SU-DHL-6 (cell line): ENCODE measurements around the gene UTS2R.

Experiments
- H2AFZ ChIP-seq: fragments of 200-600 bp; sonication (generic); 2 replicates; pipeline ENCODE4 v1.6.1; 2014; ENCODE audit warnings: low read depth, mild to moderate bottlenecking, moderate library complexity, mixed read lengths, antibody characterized with exemption, low read length; ENCODE audit not compliant: severe bottlenecking
- H3F3A ChIP-seq: fragments of 200-600 bp; shearing (Covaris generic); 2 replicates; pipeline ENCODE4 v1.6.0; 2016; ENCODE audit warnings: antibody characterized with exemption, mild to moderate bottlenecking; ENCODE audit not compliant: insufficient read depth
- H3K27ac ChIP-seq: fragments of 200-600 bp; sonication (generic); 2 replicates; pipeline ENCODE4 v1.5.1; 2016; ENCODE audit warnings: low read depth, mild to moderate bottlenecking, low read length, moderate library complexity, mixed read lengths
- H3K27me3 ChIP-seq: fragments of 200-600 bp; sonication (generic), shearing (Covaris generic); 2 replicates; pipeline ENCODE4 v1.6.0; 2014; ENCODE audit warnings: mild to moderate bottlenecking, low read length
- H3K36me3 ChIP-seq: fragments of 200-600 bp; sonication (generic); 2 replicates; pipeline ENCODE4 v1.6.1; 2014; ENCODE audit warnings: mild to moderate bottlenecking, low read length, mixed read lengths
- H3K4me2 ChIP-seq: fragments of 300-600, 200-600 bp; shearing (Covaris generic), sonication (generic); 2 replicates; pipeline ENCODE4 v1.6.0; 2014; ENCODE audit warnings: low read length, low read depth, mild to moderate bottlenecking; ENCODE audit not compliant: poor library complexity, severe bottlenecking
- H3K4me3 ChIP-seq: fragments of 200-600 bp; sonication (generic); 2 replicates; pipeline ENCODE4 v1.5.1; 2014; ENCODE audit warnings: antibody characterized with exemption, low read length, mild to moderate bottlenecking, mixed read lengths; ENCODE audit not compliant: insufficient read depth, poor library complexity, severe bottlenecking
- H3K79me2 ChIP-seq: fragments of 200-600 bp; sonication (generic); 2 replicates; pipeline ENCODE4 v1.6.1; 2014; ENCODE audit warnings: mild to moderate bottlenecking, low read length, moderate library complexity; ENCODE audit not compliant: insufficient read depth
- H3K9ac ChIP-seq: fragments of 200-600 bp; sonication (generic); 2 replicates; pipeline ENCODE4 v1.7.0; 2014; ENCODE audit warnings: mild to moderate bottlenecking, low read length
- H3K9me2 ChIP-seq: fragments of 200-600 bp; sonication (generic); replicated peaks from 2 replicates; pipeline ENCODE4 v1.6.1; 2014; ENCODE audit warnings: low read length; ENCODE audit not compliant: insufficient read depth
- H3K9me3 ChIP-seq: fragments of 200-600 bp; sonication (generic); 2 replicates; pipeline ENCODE4 v1.6.1; 2014; ENCODE audit warnings: low read length, mixed read lengths; ENCODE audit not compliant: insufficient read depth
- H4K20me1 ChIP-seq: fragments of 200-600 bp; sonication (generic); 2 replicates; pipeline ENCODE4 v1.6.1; 2014; ENCODE audit warnings: low read depth, mild to moderate bottlenecking, antibody characterized with exemption, low read length, moderate library complexity, mixed read lengths
- EZH2phosphoT487 ChIP-seq: fragments of 200-600 bp; sonication (generic), shearing (Covaris generic); conservative IDR thresholded peaks from 2 replicates; pipeline ENCODE4 v1.6.1; 2018; ENCODE audit warnings: mild to moderate bottlenecking, antibody characterized with exemption, low read length, moderate library complexity, mixed read lengths
- TF ChIP-seq, protein P1 (sequence below): fragments of 200-600 bp; sonication (generic); IDR thresholded peaks from one replicate; pipeline ENCODE4 v1.5.1; 2017; ENCODE audit warnings: antibody characterized with exemption, mild to moderate bottlenecking, low read length, moderate library complexity; ENCODE audit not compliant: insufficient read depth, poor library complexity, severe bottlenecking

UTS2R gene

GRCh38 chr17:82415336-82415735 lies 43.8 kb downstream of the UTS2R start:
- Histone ChIP-seq H2AFZ (no peak overlapping the region), H3K9ac (no peak overlapping the region), H3K79me2 (no peaks in the 10 kb centered on the region), H3K27ac (no peak overlapping the region), H3K9me3 (no peaks in the 10 kb centered on the region), H3K9me2 (no peaks in the 10 kb centered on the region), H3K4me2 (no peak overlapping the region), H3F3A (no peaks in the 10 kb centered on the region), H3K4me3 (no peak overlapping the region), H3K36me3 (no peaks in the 10 kb centered on the region), H4K20me1 (no peaks in the 10 kb centered on the region; the same call in 1 of the 2 replicates), H3K27me3 (no peaks in the 10 kb centered on the region)
- no peak for TF ChIP-seq EZH2phosphoT487
- TF ChIP-seq, protein P1, sequence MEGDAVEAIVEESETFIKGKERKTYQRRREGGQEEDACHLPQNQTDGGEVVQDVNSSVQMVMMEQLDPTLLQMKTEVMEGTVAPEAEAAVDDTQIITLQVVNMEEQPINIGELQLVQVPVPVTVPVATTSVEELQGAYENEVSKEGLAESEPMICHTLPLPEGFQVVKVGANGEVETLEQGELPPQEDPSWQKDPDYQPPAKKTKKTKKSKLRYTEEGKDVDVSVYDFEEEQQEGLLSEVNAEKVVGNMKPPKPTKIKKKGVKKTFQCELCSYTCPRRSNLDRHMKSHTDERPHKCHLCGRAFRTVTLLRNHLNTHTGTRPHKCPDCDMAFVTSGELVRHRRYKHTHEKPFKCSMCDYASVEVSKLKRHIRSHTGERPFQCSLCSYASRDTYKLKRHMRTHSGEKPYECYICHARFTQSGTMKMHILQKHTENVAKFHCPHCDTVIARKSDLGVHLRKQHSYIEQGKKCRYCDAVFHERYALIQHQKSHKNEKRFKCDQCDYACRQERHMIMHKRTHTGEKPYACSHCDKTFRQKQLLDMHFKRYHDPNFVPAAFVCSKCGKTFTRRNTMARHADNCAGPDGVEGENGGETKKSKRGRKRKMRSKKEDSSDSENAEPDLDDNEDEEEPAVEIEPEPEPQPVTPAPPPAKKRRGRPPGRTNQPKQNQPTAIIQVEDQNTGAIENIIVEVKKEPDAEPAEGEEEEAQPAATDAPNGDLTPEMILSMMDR: no peak

DNA sequence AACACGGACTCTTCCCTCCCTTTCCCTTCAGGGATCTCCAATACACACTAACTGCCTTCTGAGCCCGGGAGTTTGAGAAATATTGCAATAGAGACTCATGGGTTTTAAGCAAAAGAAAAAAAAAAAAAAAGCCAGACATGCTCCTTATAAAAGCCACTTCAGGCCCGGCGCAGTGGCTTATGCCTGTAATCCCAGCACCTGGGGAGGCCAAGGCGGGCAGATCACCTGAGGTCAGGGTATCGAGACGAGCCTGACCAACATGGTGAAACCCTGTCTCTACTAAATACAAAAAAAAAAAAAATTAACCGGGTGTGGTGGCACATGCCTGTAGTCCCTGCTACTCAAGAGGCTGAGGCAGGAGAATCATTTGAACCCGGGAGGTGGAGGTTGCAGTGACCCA lies 44.2 kb downstream of the UTS2R start:
- no peaks in the 10 kb centered on the region for H3F3A ChIP-seq
- no peak overlapping the region for H3K9ac ChIP-seq
- H3K4me3 ChIP-seq: no peak overlapping the region
- H3K27me3 ChIP-seq: no peaks in the 10 kb centered on the region
- H3K27ac ChIP-seq: no peak overlapping the region
- no peaks in the 10 kb centered on the region for H3K9me3 ChIP-seq
- H3K4me2 ChIP-seq: no peak overlapping the region
- no peaks in the 10 kb centered on the region for H3K36me3 ChIP-seq
- no peak for TF ChIP-seq EZH2phosphoT487
- TF ChIP-seq, protein P1: no peak
- H2AFZ ChIP-seq: no peak overlapping the region
- H3K9me2 ChIP-seq: no peaks in the 10 kb centered on the region
- H4K20me1 ChIP-seq: no peaks in the 10 kb centered on the region; the same call in 1 of the 2 replicates
- no peaks in the 10 kb centered on the region for H3K79me2 ChIP-seq

DNA sequence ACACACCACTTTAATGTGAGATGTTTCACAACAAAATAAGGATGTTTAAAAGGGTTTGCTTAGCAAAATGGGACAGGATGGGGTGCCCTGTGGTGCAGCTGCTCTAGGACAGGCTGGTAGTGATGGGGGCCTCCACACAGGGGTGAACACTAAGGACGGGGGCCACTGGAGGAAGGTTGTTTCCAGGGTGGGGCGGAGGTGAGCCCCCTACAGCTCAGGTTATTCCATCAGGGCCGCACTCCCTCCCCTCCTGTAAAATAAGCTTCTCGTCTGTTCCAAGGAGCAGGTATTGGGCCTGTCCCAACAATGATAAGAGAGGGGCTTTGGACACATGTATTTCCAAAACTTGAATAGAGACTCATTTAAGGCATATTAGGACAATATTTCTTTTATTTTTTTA lies 44.7 kb downstream of the UTS2R start:
- Histone ChIP-seq H3K4me2 (no peak overlapping the region), H3F3A (no peaks in the 10 kb centered on the region), H3K4me3 (no peak overlapping the region), H3K79me2 (no peaks in the 10 kb centered on the region), H3K9ac (no peak overlapping the region), H3K27me3 (no peaks in the 10 kb centered on the region), H3K9me3 (no peaks in the 10 kb centered on the region), H4K20me1 (no peaks in the 10 kb centered on the region; the same call in 1 of the 2 replicates), H3K27ac (no peak overlapping the region), H2AFZ (no peak overlapping the region), H3K9me2 (no peaks in the 10 kb centered on the region), H3K36me3 (no peaks in the 10 kb centered on the region)
- TF ChIP-seq, protein P1: no peak
- TF ChIP-seq EZH2phosphoT487: no peak
